GM12872 (cell line): Measurements from ENCODE around the gene ARL15.

ENCODE experiments used
- TF ChIP-seq, protein P1 (sequence below): IDR thresholded peaks from 3 replicates; pipeline ENCODE4 v1.5.1; 2011; ENCODE audit warnings: low read depth, mild to moderate bottlenecking, low read length, moderate library complexity; ENCODE audit not compliant: insufficient read depth

ARL15 gene

DNA sequence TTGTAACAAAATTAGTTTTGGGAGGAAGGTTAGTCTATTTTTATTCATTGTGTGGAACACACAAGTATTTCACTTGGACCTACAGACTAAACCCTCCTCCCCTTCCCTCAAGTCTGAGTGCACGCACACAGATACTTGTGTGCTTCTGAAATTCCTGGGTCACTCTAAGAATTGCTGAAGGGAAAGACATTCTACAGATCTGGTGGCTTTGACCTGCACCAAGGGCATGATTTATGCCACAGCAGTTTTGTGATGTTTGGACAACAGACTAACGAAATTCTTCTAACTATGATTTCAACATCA lies 150.5 kb downstream of the ARL15 start:
- TF ChIP-seq, protein P1, sequence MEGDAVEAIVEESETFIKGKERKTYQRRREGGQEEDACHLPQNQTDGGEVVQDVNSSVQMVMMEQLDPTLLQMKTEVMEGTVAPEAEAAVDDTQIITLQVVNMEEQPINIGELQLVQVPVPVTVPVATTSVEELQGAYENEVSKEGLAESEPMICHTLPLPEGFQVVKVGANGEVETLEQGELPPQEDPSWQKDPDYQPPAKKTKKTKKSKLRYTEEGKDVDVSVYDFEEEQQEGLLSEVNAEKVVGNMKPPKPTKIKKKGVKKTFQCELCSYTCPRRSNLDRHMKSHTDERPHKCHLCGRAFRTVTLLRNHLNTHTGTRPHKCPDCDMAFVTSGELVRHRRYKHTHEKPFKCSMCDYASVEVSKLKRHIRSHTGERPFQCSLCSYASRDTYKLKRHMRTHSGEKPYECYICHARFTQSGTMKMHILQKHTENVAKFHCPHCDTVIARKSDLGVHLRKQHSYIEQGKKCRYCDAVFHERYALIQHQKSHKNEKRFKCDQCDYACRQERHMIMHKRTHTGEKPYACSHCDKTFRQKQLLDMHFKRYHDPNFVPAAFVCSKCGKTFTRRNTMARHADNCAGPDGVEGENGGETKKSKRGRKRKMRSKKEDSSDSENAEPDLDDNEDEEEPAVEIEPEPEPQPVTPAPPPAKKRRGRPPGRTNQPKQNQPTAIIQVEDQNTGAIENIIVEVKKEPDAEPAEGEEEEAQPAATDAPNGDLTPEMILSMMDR, result no peak

DNA sequence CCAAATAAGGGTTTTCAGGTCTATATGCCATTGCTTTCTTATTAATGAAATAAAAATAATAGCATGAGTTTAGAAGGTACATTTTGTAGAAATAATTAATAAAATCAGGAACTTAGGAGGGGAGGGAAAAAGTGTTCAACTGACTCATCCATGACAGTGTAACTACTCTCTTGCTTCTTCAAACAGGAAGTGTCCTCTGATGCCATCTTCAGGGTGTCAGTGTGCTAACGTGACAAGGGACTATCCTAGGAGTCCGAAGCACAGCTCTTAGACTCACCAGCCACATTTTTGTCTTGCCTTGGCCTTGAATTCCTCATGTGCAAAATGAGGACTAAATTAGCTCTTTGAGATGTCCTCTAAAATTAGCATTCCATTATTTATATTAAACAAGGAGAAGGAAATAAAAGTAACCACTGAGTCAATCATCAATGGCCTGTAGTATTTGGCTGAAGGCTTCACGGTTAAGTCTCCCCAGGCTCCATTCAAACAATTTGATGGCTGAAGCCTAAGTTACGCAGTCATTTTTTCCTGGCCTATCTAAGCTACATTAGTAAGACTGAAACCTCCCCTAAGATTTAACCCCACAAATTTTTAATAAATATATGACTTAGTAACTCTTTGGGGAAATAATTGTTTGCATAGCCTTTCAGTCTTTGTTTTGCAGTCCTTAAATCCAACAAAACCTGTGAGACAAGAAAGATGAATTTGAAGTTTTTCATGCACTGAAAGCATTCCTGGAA lies 151.1 kb downstream of the ARL15 start:
- TF ChIP-seq, protein P1, result no peak

DNA sequence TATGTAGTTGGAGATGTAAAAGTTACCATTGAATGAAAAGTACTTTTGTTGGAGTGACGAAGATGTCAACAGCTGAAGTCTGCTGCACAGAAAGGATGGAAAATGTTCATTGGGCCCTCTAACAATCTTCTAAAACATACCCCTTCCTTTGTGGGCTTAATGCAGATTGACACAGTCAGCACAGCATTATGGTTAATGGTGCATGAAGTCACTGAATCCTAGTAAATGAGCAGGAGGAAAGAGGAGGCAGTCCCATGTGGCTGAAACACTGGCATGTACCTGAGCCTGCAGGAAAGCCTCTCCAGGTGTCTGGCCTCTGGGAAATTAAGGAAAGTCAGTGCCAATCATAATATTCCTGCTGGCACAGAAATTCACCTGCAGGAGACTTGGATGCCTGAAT lies 153.8 kb downstream of the ARL15 start:
- TF ChIP-seq, protein P1, result no peak

DNA sequence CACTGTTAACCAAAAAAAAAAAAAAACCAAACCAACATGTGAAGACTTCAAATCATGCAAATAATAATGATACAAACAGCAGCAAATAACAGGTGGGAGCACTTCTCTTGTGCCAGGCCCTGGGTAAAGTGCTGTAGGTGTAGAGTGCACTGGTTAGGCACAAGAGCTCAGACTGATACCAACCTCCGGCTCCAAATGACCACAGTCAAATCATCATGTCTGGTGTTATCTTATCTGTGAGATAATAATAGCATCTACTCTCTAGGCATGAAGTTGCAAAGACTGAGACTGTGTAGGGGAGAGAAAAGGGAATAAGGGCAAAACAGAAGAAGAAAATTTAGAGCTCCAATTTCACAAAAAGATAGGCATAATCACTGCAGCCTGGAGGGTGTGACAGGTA lies 159.5 kb downstream of the ARL15 start:
- TF ChIP-seq, protein P1, result no peak

DNA sequence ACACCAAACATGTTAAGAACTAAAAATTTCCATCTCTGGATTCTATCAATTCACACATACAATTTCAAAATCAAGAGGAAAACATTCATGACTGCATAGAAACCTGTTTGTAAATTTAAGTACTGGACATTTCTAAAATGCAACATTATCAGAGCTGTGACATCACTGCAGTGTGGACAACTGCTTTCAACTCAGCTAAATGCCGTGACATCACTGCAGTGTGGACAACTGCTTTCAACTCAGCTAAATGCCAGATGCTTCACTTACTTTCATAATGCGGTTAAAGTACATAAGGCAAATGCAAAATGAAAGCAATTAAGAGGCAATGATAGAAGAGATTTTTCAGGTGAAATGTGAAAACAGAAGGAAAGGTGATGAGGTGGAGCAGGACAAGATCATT lies 161.5 kb downstream of the ARL15 start:
- TF ChIP-seq, protein P1, result no peak

DNA sequence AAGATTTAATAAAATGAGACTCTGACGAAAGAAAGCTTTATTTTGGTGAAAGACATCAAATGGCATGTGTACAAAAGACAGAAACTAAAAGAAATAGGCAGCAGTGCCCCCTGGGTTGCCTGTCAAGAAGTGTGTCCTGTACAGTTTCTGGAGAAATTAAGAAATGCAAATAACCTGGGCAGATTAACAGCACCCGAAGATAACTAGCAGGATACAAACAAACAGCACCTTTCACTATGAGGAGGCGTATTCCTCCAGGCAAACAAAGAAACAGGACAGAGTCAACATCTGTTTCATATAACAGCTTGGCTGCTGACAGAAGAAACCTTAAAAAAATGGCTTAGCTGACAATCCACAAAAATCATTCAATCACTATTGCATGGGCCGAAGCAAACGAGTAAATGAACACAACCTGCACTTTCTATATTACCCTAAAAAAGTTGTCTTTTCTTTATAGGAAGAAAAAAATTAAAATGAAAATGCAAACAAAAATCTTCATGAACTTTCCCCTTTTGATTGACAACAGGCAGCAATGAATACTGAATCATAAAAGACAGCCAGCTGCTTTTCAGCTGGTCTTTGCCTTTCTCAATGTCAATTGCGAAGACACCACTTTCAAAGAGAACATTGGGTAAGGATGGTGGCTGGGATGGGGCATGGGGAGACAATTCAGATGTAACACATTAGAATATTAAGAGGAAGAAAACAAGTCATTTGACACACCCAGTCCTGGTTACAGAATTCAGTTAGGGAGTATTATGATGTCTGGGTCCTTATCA lies 162.1 kb downstream of the ARL15 start:
- TF ChIP-seq, protein P1, result no peak

DNA sequence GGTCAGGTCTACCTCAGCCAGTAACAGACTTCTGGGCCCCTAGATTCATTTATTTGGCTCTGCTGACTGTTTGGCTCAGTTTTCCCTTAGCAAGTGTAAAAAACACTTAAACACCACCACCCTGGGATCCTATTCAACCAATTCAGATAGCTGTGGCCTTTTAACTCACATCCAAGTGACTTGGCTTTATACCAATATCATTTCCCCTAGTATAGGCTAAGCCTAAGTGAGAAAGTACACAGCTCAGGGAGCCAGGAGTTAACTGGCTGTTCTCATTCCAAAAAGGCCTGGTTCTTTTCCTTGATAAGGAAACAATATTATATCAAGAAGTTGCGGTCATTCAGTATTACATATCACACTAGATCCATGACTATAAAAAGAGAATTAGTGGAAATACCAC lies 163.5 kb downstream of the ARL15 start:
- TF ChIP-seq, protein P1, result no peak
